Glomerular visceral epithelial cell (primary cell): Measurements from ENCODE around the gene NDOR1.
A peak's percentile ranks its signal among the peaks of the same experiment; 100 is the strongest.

ENCODE experiments used
- DNase-seq: peaks from one replicate; pipeline ENCODE4 v3.0.0-alpha.2; 2016; ENCODE audit errors: extremely low spot score

NDOR1 gene

GRCh38 chr9:137205126-137206069 lies at the start of gene NDOR1, which contains the start of gene TMEM203:
Gene NDOR1 (plus strand): TSS chr9:137205700. CDS start chr9:137205778, 78 bp downstream.
Gene TMEM203 (minus strand): TSS chr9:137205648. CDS start chr9:137205414, 234 bp downstream.
- peak; percentile 77 for DNase-seq

DNA sequence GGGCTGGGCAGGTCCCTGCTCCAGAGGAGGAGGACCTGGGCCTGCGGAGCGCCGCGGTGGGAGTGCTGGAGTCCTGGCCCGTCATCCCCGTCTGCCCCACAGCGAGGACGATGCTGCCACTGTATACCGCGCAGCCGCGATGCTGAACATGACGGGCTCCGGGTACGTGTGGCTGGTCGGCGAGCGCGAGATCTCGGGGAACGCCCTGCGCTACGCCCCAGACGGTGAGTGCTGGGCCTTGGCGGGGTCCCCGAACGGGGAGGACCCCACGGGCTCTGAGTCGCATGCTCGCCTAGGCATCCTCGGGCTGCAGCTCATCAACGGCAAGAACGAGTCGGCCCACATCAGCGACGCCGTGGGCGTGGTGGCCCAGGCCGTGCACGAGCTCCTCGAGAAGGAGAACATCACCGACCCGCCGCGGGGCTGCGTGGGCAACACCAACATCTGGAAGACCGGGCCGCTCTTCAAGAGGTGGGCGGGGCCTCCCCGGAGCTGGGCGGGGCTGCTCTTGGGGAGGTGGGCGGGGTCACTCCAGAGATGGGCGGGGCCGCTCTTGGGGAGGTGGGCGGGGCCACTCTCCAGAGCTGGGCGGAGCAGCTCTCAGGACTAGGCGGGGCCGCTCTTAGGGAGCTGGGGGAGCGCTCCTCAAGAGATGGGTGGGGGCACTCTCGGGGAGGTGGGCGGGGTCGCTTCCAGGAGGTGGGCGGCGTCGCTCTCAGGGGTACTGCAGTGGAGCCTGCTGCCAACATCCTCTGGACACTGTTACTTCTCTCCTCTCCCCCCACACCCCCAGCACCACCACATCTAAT lies 48.7 kb upstream of the NDOR1 start:
- DNase-seq = no peak

GRCh38 chr9:137157618-137158415 lies 47.7 kb upstream of the NDOR1 start:
- DNase-seq = no peak

DNA sequence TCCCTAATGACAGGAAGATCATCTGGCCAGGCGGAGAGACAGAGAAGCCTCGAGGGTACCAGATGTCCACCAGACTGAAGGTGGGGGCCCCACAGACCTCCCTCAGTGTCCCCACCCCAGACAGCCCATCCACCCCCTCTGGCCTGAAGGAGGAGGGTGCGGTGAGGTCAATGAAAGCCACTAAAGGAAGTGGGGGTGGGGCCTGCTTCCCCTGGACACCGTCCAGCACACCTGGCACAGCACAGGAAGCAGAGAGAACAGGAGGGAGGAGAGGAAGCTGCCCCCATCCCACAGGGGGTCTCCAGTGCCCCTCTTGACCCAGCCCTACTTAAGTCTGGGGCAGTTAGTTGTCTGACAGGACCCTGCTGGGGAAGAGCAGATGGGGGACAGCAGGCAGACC lies 46.9 kb upstream of the NDOR1 start:
- no peak for DNase-seq

- no peak for DNase-seq
These were observed 46.1 kb upstream of the NDOR1 start for GRCh38 chr9:137159105-137160053.

GRCh38 chr9:137160054-137160425 lies 45.5 kb upstream of the NDOR1 start:
- DNase-seq = no peak

DNA sequence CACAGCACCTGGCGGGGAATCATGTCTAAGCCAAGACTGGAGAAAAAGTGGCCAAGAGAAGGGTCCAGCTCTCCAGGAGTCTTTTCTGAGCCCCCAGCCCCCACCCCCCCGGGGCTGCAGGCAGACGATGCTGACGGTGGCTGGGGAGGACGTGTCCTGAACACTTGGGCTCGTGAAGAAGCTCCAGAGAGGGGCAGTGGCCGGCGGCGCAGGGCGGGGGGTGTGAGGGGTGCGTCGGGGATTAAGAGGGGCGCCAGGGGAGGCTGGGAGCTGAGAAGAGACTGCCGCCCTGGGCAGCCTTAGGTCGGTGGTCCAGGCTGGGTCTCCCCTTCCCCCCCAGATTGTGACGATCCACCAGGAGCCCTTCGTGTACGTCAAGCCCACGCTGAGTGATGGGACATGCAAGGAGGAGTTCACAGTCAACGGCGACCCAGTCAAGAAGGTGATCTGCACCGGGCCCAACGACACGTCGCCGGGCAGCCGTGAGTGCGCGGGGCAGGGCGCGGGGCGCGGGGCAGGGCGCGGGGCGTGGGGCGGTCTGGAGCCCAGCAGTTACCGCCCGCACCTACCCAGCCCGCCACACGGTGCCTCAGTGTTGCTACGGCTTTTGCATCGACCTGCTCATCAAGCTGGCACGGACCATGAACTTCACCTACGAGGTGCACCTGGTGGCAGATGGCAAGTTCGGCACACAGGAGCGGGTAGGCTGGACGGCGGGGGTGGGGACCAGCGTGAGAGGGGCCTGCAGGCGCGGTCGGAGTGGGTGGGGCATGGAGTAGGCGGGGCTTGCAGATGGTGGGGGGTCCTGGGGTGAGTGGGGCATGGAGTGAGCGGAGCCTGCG lies 44.6 kb upstream of the NDOR1 start:
- DNase-seq = no peak

DNA sequence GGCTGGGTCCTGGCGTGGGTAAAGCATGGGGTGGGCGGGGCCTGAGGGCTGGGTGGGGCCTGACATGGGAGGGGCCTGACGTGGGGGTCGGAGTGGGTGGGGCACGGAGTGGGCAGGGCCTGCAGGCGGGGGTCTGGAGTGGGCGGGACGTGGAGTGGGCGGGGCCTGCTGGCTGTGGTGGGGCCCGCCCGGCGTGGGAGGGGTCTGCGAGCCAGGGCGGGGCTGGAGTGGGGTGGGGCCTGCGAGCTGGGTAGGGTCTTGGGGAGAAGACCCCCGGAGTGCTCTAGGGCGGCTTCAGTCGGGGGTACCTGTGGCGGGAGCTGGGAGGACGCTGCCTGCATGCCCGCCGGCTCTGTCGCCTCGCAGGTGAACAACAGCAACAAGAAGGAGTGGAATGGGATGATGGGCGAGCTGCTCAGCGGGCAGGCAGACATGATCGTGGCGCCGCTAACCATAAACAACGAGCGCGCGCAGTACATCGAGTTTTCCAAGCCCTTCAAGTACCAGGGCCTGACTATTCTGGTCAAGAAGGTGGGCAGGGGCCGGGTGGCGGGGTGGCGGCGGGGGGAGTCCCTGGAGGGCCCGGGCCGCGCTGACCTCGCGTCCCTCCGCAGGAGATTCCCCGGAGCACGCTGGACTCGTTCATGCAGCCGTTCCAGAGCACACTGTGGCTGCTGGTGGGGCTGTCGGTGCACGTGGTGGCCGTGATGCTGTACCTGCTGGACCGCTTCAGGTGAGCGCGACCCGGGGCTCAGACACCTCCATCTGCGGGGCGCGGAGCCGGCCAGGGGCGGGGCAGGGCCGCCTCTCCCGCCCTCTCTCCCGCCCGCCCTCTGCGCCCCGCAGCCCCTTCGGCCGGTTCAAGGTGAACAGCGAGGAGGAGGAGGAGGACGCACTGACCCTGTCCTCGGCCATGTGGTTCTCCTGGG lies 43.7 kb upstream of the NDOR1 start:
- no peak for DNase-seq

DNA sequence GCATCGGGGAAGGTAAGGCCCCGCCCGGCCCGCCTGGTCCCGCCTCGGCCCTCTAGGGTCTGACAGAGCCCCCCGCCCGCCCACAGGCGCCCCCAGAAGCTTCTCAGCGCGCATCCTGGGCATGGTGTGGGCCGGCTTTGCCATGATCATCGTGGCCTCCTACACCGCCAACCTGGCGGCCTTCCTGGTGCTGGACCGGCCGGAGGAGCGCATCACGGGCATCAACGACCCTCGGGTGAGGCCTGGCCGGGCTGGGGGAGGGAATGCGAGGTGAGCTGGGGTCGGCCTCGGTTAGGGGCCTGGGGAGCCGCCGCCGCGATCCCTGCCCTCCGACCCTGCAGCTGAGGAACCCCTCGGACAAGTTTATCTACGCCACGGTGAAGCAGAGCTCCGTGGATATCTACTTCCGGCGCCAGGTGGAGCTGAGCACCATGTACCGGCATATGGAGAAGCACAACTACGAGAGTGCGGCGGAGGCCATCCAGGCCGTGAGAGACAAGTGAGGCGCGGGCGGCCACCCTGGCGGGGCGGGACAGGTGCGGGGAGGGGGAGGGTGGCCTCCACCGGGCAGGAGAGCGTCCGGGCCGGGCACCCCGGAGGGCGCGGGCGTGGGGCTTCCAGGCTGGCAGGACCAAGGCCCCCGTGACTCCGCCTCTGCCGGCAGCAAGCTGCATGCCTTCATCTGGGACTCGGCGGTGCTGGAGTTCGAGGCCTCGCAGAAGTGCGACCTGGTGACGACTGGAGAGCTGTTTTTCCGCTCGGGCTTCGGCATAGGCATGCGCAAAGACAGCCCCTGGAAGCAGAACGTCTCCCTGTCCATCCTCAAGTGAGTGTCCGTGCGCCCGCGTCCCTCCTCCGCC lies 42.8 kb upstream of the NDOR1 start:
- DNase-seq = no peak

- no peak for DNase-seq
These were observed 42.2 kb upstream of the NDOR1 start for GRCh38 chr9:137163365-137163715.

DNA sequence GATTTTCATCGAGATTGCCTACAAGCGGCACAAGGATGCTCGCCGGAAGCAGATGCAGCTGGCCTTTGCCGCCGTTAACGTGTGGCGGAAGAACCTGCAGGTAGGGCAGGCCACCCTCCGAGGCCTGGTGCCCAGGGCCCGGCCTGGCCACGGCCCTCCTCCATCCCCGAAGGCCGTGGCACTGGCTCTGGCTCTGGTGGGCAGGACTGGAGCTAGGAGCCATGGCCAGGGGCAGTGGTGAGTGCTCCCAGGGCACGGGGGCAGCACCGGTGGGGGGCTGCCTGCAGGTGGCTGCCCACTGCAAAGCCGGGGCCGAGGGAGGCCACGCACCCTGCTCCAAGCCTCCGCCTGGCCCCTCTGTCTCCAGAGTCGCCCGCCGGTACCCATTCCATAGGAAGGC lies 41.7 kb upstream of the NDOR1 start:
- no peak for DNase-seq

DNA sequence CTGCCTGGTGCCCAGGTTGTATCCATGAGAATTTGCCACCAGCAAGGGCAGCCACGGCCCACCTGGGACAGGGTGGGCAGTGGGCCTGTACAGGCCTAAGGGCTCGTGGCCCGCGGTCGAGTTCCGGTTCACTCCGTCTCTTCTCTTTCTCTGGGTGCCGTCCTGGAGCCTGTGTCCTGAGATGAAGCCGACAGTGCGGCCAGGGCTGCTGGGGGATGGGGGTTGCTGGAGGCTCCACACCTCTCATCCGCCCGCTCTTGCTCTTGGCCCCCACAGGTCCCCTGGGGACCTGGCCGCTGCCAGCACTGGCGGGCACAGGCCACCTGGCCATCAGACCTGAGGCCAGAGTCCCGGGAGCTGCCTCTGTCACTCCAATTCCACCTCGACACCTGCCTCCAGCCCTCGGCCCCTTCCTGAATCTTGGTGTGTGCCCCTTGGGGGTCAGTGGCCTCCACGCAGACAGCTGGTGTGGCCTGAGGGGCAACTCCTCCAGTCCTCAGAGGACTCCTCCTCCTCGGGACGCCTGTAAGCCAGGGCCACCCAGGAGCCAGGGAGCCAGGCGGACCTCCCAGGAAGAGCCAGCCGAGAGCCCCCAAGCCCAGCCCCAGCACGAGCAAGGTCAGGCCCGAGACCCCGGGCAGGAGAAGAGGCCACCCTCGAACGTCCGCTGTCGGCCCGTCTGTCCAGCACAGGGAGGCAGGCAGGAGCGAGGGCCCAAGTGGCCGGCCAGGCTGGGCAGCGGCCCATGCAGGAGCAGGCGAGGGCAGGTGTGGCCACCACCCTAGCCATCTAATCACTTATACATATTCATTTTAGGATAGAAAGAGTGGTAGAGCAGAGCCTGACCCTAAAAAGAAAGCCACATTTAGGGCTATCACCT lies 40.9 kb upstream of the NDOR1 start:
- no peak for DNase-seq

GRCh38 chr9:137165250-137165836 lies 40.2 kb upstream of the NDOR1 start:
- DNase-seq = no peak

- DNase-seq = no peak
These were observed 38.9 kb upstream of the NDOR1 start for GRCh38 chr9:137166380-137167229.

GRCh38 chr9:137167277-137167746 lies 38.2 kb upstream of the NDOR1 start:
- no peak for DNase-seq
